Adipose tissue (tissue), 3 donors: ENCODE data around the gene FBLN2. TPM values are rescaled to one million over a fixed set of nuclear protein-coding genes. Genes with fewer than 3 reads are reported as not detected.

Source experiments
- H3K27ac ChIP-seq: one replicate; pipeline ENCODE4 v1.5.1; 2013; ENCODE audit warnings: low read depth, low read length
- WGBS, 3 donors: extraction: QIAGEN DNeasy Blood & Tissue Kit; methylation state at CpG; one replicate each; pipeline ENCODE4 v1.1.7; 2013; 5-methylcytosine and 5-hydroxymethylcytosine counted together
- polyA plus RNA-seq, 3 donors: library from polyadenylated mRNA; stranded (reverse); fragments of 200-250 nt; gene quantifications; one replicate each; pipeline ENCODE4 v1.2.3, GENCODE V29; 2013
- donor health status: healthy with polysubstance abuse.
- donor health status: Bipolar disorder and iron deficiency.
- donor health status: healthy.

Gene FBLN2
- polyA plus RNA-seq, 3 donors = 10.2 to 147 (median 91.1) TPM

- 39 to 63% (median 62%) methylated on average over 7 to 10 of the region's 10 CpGs for WGBS, 3 donors
- no peak overlapping the region for H3K27ac ChIP-seq
These were observed 125.7 kb downstream of the FBLN2 start for GRCh38 chr3:13674538-13675185.

DNA sequence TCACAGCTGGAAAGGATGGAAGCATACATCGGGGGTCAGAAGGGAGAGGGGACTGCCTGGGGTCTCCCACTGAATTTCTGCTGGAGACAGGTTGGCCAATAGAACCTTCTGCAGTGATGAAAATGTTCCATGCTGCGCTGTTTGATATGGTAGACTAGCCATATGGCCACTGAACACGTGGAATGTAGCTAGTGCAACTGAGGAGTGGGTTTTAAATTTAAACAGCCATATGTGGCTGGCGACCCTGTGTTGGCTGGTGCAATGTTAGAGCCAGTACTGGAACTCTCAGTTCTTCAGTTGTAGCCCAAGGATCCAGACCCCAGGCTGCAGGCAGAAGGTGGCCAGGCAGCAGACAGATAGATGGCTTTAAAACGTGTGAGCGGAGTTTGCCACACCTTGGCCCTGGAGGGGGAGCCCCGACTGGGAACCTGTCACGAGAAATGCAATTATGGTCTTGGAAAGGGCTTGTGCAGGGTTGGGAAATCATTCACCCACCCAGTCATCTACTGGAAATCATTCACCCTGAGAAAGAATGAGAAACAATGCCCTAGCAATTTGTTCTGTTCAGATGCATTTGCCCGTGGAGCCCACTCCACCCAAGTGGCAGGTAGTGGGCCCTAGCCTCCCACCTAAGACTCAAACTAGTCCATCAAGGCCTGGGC, 127.6 kb downstream of the FBLN2 start:
- 64 to 80% (median 78%) methylated on average over 9 of the region's 9 CpGs for WGBS, 3 donors
- H3K27ac ChIP-seq = no peak overlapping the region

DNA sequence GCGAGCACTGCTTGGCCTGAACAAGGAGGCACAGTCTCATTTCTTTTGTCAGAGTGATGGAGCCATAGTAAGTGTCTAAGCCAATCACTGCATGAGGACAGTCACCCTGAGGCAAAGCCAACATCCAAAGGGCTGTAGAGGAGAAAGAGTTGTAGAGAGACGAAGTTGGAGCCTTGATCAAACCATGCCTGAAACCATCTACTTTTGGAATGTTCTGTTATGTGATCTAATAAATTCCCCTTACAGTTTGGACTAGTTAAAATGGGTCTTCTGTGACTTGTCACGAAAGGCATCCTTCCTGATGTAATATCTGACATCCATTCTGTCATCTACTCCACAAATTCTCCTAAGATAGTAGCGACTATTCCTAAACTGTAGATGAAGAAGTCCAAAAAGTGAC, 128.3 kb downstream of the FBLN2 start:
- no peak overlapping the region for H3K27ac ChIP-seq
- 86 to 92% (median 87%) methylated on average over 4 of the region's 4 CpGs for WGBS, 3 donors

- no peak overlapping the region for H3K27ac ChIP-seq
- 85 to 90% (median 86%) methylated on average over 17 of the region's 17 CpGs for WGBS, 3 donors
These were observed 133.0 kb downstream of the FBLN2 start for GRCh38 chr3:13681931-13682330.

DNA sequence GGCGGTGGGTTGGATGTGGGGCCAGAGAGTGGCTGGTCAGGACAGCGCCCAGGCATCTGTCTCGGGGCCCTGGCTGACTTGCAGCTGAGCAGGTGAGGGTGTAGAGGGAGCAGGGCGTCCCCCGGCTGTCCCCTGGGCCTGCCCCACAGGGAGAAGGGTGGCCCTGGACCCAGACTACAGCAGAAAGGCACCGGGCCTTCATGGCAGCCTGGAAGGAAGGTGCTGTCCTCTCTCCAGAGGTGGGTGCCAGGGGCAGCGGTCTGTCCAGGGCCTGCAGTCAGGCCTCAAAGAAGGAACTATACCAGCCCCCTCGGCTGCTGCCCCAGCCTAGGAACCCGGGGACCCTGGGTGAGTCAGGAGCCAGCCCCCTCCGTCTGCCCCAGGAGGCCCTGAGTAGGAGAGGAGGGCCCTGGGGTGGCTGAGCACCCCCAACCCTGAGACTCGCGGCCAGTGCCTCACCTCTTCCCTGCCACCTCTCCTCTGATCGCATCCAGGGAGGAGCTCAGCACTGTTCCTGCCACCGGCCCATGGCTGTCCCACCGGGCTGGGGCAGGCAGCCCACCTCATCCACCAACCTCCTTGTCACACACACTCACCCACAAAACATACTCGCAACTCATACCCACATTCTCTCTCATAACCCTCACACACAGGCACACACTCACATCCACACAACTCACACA, 133.5 kb downstream of the FBLN2 start:
- WGBS, 3 donors = 76 to 89% (median 77%) methylated on average over 12 to 16 of the region's 16 CpGs
- H3K27ac ChIP-seq = no peak overlapping the region

DNA sequence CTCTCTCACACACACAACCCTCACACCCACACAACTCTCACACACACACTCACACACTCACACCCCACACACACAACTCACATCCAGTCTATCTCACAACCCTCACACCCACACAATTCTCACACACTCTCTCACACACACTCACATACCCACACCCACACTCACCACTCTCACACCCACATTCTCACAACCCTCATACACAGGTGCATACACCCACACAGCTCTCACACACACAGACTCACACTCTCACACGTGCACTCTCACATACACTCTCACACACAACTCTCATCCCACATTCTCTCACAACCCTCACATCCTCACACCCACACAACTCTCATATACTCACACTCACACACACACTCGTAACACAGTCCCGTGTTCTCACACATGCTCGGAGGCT, 134.4 kb downstream of the FBLN2 start:
- no peak overlapping the region for H3K27ac ChIP-seq
- WGBS, 3 donors = 73 to 90% (median 75%) methylated on average over 4 of the region's 4 CpGs

DNA sequence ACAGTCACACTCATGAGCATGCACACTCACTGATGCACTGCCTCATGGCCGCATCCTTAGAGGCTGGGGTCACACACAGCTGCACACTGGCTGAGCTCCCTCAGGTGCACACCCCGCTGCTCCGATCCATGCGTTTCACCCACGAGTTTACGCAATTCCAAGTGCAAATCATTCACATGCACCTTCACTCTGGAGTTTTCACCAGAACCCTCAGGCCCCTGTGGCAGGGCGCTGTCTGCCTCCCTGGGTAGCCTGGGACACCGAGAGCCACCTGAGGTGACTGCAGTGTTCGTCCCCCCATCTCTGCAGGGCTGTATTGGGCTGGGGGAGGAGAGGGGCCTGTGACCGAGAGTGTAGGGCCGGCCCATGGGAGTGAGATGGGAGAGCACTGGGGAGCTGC, 134.8 kb downstream of the FBLN2 start:
- no peak overlapping the region for H3K27ac ChIP-seq
- 80 to 84% (median 83%) methylated on average over 11 of the region's 11 CpGs for WGBS, 3 donors

- 37 to 56% (median 50%) methylated on average over 12 of the region's 12 CpGs for whole genome bisulfite sequencing, 3 donors
- H3K27ac ChIP-seq = no peak overlapping the region
These were observed 135.4 kb downstream of the FBLN2 start for GRCh38 chr3:13684350-13684749.

- no peak overlapping the region for H3K27ac ChIP-seq
- WGBS, 3 donors = 52 to 65% (median 58%) methylated on average over 10 of the region's 10 CpGs
These were observed 135.9 kb downstream of the FBLN2 start for GRCh38 chr3:13684854-13685253.

DNA sequence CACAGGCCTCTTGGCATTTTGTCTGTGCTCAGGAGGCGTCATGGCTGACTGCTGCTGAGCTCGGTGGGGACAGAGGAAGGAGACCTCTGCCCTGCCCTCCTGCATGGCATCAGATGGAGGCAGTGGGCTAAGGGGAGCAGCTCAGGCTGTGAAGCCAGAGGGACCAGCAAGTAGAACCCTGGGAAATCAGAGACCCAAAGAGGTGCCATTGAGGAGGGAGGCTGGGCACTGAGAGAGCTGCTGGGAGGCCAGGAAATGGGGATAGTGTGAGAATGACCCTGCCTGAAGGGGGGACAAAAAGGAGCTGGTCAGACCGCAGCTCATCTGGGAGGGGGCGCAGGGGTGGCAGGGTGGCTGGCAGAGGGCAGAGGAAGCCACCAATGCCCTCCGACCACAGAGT, 136.8 kb downstream of the FBLN2 start:
- 69 to 87% (median 86%) methylated on average over 5 of the region's 5 CpGs for WGBS, 3 donors

DNA sequence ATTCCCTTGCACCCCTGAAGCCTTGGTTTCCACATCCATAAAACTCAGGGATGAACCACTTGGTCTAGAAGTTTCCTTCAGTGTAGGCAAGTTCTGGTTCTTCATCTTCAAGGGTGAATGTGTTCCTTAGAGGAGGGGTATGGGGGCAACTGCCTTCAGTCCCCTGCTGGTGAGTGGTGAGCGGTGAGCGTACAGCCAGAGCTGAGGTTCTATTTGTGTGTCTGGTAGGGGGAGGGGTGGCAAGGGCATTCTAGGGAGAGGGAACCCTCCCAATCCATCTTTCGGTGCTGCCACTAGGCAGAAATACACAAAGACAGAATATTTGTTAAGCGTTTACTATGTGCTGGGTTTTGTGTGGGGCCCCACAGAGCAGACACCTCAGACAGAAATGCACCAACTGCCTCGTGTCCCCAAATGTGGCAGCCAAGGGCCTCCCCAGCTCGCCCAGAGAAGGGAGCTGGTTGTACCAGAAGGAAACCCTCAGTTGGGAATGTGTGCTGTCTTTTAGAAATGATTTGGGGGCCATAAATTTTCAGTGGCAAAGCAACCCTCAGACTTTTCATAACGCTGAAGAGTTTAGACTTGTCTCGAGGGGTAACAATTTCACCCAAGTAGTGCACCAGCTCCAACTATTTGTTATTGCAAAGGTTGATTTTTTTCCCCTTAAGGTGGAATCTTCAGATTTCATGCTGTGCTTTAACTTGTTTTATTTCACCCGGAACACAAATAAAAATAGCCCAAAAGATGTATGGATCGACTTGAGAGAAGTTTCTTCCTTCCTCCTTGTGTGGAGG, 137.6 kb downstream of the FBLN2 start:
- WGBS, 3 donors = 56 to 62% (median 61%) methylated on average over 10 of the region's 10 CpGs
- no peak overlapping the region for H3K27ac ChIP-seq

More for the DNA sequence above, 136.8 kb downstream of the FBLN2 start:
- H3K27ac ChIP-seq = no peak overlapping the region

- 36 to 48% (median 47%) methylated on average over 5 of the region's 5 CpGs for WGBS, 3 donors
- no peak overlapping the region for H3K27ac ChIP-seq
These were observed 138.6 kb downstream of the FBLN2 start for GRCh38 chr3:13687517-13687943.

Other genes starting within 250 kb of the FBLN2 start
- gene NUP210, start 128.8 kb upstream of the FBLN2 start, polyA plus RNA-seq = 1 to 10 TPM in 2 of 3 donors, under 1 TPM in 1; 0.67 to 4.5 (median 1.4) TPM
- gene HDAC11, start 68.8 kb upstream of the FBLN2 start, polyA plus RNA-seq = 10 to 100 TPM in 2 of 3 donors, 1 to 10 TPM in 1; 9.8 to 36.3 (median 12.6) TPM